Stimulated activated CD4-positive, alpha-beta T cell treated with anti-CD3 and anti-CD28 coated beads, Interleukin-2, amount 100 ng/mL, for 4 hours (primary cell): ENCODE results near the gene WDR45B.
"Not testable (repeated sequence)": the region's sequence is repeated elsewhere in the genome, so short reads cannot be mapped to it uniquely, and the experiment has no call there.

ENCODE experiments used
- DNase-seq: peaks from one replicate; pipeline ENCODE4 v3.0.0-alpha.2; 2020; ENCODE audit warnings: low read depth

WDR45B gene

DNA sequence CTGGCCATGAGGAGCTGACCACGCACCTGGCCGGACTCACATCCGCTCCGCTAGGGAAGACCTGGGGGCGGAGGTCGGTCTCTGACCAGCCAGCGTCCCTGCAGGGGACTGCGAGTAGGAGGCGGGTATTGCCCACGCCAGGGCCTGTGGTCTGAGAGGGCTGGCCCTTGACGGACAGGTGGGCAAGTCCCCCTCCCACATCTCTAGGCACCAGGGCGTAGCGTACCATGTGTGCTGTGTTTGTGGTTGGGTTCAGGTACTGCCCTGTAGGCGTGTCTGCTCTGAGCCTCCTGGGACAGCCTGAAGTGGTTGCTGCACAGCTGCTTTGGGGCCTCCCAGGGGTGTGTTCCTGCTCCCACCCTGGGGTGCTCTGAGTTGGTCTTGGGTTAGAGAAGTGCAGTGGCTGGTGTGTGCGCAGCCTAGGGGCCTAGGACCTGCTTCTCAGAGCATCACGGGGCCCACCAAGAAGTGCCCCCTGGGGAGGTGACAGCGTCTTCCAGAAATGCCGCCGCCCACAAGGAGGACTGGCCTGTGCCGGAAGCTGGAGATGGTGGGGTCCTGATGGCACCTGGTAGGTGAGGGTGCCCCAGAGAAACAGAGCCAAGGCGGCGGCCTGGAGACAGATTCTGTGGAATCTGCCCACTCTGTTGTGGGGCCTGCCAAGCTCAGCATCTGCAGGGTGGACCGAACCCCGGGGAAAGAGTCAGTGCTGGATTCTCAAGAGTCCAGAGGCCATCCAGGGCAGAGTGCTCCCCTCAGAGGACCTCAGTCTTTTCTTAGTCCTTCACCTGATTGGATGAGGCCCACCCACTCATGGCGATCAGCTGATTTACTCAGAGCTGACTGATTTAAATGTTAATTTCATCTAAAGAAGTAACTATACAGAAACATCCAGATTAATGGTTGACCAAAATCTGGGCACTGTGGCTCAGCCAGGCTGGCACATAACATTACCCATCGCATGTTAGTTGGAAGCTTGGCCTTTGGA lies 48.3 kb downstream of the WDR45B start:
- no peak for DNase-seq

DNA sequence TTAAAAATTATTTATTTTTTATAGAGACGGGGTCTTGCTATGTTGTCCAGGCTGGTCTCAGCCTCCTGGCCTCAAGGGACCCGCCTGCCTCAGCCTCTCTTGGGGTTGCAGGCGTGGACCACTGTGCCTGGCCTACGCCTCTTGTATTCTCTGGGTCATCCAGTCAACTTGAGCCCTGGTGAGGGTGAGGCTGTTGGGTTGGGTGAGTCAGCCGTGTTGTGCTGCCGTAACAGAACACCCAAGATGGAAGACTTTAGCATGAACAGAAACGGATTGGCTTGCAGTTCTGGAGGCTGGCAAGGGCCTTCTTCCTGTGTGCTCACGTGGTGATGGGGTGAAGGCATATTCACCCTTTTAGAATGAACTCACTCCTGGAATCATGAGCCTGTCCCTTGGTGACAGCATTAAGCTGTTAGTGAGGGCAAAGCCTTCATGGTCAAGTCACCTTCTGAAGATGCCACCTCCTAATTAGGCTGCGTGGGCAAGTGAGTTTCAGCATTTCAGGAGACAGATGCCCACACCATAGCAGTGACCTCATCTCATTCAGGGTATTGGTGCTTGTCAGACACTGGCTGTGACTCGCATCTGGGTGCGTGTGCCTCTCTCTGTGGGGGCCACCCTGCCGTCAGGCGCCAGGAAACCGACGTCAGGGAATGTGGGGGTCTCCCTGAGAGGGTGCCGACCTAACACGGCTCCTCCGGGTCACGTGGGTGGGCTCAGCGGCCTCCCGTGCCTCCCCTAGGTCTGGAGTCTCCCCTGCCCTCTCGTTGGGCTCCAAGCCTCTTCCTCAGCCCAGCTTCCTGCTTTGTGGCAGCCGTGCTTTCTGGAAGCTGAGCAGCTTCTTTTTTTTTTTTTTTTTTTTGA lies 49.8 kb downstream of the WDR45B start:
- DNase-seq, result no peak

DNA sequence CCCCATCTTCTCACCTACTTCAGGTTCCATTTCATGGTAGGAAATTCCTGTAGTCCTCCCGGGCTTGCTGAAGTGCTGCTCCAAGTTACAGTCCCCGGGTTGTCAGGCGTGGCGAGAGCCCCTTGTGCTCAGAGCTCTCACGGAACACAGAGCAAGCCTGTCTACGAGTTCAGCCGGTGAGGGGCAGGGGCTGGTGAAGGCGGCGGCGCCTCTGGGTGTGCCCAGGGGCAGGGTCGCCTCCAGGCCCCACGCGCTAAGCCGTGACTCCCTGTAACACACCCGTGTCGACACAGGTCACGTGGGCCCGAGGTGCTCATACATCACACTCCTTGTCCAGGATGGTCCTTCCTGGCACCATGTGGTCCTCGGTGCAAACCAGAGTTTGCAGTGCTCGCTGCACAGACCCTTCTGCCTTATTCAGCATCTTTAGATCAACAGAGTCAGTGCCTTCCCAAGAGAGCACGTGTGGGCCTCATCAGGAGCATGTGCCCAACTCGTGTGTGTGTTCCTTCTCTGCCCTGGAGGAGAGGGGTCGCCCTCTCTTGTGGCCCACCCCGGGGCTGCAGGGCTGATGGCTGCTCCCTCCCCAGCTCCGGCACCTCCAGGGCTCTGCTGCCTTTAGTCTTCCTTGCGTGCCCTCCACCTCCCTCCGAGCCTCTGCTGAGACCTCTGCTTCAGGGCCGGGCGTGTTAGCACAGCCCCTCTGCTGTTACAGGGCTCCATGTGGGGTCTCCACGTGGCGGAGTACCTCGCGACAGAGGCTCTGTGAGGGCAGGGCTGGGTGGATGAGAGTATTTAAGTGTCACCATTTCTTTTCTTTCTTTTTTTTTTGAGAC lies 51.2 kb downstream of the WDR45B start:
- no peak for DNase-seq

DNA sequence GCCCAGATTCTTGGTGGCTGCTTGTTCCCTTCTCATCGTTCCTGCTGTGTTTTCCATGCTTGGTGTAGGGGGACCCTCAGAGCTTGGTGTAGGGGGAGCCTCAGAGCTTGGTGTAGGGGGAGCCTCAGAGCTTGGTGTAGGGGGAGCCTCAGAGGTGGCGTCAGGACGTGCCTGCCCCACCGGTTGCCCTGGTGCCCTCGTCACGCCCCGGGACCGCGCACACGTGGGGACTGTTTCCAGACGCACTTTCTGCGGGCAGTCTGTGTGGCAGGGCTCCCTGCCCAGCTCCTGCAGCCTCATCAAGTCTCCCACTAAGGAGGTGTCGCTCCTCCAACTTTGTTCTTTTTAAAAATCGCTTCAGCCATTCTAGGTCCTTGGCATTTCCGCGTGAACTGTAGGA lies 51.9 kb downstream of the WDR45B start:
- DNase-seq, result no peak

DNA sequence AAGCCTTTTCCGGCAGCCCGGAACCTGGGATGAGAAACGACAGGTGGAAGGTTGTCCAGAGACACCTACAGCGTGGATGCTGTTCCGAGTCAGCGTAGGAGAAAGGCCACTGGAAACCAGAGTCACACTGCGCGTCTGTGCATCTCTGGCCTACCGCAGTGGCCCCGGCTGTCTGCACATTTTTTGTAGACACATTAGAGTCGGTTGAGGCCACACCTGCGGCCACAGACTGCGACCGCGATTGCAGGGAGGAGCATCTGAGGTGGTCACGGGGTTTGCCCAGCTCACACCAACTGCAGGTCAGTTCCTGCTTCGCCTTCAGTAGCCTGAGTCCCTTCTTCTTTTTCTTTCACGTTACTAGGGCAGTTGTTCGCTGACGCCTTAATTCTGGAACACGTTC lies 52.4 kb downstream of the WDR45B start:
- DNase-seq, result no peak

DNA sequence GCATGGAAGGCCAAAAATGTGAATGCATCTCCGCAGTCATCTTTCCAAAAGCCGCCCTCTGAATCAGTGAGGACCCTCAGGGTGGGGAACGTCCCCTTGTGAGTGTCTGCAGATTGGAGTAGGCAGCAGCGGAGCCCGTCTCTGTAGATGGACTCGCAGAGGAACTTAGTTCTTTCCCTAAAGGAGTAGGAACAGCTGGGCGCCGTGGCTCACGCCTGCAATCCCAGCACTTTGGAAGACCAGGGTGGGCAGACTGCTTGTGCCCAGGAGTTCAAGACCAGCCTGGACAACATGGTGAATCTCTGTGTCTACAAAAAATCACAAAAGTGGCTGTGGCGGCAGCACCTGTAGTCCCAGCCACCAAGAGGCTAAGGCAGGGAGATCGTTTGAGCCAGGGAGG lies 53.7 kb downstream of the WDR45B start:
- DNase-seq, result no peak

DNA sequence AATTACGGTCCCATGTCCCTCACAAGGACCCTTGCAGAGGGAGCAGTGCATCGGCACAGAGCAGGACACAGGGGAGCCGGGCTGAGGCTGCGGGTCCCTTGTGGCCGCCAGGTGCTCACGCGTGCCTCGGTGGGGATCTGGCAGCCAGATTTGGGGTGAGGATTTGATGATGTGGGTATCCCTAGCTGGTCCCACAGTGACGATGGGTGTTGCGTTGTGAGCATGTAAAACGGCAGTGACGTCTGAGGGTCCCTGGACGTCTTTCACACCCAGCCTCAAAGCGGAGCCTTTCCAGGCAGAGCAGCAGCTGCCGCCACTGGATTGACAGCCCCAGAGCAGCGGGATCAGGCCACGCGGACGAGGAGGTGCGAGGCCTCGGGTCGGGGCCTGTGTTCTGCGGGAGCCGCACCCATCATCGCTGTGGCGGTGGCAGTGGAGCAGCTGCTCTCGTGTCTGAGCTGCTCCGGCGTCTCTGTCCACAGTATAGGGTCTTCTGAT lies 54.6 kb downstream of the WDR45B start:
- no peak for DNase-seq

DNA sequence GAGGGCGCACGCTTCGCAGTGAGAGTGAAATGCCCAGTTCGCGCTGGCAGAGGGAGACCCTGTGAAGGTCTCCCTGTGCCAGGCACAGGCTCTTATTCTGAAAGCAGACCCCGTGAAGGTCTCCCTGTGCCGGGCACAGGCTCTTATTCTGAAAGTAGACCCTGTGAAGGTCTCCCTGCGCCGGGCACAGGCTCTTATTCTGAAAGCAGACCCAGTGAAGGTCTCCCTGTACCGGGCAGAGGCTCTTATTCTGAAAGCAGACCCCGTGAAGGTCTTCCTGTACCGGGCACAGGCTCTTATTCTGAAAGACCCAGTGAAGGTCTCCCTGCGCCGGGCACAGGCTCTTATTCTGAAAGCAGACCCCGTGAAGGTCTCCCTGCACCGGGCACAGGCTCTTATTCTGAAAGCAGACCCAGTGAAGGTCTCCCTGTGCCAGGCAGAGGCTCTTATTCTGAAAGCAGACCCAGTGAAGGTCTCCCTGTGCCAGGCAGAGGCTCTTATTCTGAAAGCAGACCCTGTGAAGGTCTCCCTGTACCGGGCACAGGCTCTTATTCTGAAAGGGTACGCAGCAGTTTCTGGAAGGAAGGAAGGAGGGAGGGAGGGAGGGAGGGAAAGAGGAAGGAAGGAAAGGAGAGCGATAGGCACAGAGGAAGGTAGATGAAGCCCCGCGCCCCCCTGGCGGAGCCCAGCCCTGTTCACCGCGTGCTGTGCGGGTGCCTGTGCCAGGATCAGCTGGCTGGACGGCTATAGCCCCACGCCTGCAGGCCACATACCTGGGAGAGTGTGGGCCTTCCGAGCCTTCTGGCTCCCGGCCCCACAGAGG lies 55.3 kb downstream of the WDR45B start:
- peak; percentile 26 for DNase-seq

DNA sequence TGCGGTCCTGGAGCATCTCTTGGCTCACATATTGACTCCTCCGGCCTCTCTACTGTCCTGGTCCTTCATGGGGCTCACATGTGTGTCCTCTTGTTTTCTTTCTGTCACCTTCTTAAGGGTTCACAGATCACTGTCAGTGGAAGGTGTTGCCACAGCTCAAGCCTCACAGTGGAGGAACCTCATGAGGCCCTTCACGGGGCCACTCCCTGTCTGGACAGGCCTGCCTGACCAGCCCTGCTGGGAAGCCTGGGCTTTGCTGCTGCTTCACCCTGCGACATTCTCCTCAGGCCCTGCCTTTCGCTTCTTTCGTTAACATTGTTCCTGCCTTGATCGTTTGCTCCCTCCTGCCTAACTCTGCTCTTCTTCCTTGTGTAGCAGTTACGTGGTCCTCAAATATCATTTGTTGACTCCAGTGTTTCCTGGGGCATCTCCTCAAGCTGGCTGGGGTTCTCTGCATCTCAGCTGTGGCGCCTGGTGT lies 55.9 kb downstream of the WDR45B start:
- no peak for DNase-seq

DNA sequence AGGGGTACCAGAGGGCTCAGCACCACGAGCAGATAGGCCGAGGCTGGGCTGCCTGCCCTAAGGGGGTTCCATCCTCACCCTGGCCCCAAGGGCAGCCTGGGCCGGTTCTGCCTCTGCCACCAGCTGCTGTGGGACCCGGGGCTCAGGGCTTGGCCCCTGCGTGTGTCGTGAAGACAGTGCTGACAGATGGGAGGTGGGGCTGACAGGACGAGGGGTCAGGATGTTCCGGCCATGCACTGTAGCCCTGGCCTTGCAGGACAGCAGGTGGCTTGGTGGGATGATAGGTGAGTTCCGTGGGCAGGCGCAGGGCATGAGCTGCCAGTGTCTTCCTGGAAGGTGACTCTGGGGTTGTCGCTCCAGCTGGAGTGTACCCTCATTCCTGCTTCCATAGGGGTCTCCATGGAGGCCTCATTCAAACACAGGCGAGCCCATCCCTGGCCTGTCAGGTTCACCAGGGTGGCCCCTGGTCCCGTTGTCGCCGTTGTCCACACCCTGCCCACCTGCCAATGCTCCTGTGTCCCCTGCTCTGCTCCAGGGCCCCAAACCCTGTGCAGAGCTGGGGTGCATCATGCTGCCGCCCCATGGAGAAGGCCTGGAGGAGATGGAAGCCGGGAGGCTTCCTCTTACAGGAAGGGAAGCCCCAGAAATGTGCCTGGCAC lies 57.2 kb downstream of the WDR45B start:
- DNase-seq, result no peak

DNA sequence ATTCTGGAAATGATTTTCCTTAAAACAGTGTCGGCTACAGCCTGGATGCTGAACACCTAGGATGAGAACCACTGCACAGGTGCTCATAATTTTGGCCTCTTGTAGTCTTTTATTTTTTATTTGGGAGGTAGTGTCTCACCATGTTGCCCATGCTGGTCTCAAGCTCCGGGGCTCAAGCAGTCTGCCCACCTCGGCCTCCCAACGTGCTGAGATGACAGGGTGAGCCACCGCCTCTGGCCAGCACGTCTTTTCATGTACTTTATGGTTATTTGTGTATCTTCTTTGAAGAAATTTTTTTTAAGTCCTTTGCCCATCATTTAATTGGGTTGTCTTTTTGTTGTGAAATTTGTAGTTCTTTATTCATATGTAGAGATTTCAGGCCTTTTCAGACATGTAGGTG lies 58.0 kb downstream of the WDR45B start:
- no peak for DNase-seq

DNA sequence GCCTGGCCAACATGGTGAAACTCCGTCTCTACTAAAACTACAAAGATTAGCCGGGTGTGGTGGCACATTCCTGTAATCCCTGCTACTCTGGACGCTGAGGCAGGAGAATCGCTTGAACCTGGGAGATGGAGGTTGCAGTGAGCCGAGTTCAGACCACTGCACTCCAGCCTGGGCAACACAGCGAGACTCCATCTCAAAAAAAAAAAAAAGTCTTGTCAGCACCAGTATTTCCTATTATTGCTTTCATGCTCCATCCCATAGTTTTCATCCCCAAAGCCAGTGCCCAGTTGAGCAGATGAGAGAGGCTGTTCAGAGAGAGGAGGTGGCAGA lies 58.4 kb downstream of the WDR45B start:
- DNase-seq, result no peak

DNA sequence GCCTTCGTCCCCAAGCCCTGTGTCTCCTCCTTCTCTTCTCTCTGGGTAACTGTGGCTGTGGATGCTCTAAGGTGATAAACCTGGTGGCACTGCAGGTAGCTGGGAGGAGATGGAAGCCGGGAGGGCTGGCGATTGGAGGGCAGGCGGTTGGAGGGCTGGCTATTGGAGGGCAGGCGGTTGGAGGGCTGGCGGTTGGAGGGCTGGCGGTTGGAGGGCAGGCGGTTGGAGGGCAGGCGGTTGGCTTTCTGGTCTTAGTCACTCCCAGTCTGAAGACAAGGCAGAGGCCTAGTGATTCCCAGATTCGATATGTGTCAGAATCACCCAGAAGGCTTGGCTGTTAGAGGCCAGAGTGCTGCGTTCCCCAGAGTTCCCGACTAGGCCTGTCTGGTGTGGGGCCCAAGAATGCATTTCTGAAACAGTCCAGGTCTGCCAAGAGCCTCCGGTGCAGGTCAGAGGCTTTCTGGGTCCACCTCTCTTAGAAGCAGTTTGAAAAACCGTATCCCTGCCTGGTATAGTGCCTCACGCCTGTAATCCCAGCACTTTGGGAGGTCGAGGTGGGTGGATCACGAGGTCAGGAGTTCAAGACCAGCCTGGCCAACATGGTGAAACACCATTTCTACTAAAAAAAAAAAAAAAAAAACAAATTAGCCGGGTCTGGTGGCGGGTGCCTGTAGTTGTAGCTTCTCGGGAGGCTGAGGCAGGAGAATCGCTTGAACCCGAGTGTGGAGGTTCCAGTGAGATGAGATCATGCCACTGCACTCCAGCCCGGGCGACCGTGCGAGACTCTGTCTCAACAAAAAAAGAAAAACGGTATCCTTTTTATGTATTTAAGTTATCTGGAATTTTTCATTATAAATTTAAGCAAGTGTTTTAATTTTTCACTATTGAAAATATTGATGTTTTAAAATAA lies 59.7 kb downstream of the WDR45B start:
- DNase-seq, result no peak

DNA sequence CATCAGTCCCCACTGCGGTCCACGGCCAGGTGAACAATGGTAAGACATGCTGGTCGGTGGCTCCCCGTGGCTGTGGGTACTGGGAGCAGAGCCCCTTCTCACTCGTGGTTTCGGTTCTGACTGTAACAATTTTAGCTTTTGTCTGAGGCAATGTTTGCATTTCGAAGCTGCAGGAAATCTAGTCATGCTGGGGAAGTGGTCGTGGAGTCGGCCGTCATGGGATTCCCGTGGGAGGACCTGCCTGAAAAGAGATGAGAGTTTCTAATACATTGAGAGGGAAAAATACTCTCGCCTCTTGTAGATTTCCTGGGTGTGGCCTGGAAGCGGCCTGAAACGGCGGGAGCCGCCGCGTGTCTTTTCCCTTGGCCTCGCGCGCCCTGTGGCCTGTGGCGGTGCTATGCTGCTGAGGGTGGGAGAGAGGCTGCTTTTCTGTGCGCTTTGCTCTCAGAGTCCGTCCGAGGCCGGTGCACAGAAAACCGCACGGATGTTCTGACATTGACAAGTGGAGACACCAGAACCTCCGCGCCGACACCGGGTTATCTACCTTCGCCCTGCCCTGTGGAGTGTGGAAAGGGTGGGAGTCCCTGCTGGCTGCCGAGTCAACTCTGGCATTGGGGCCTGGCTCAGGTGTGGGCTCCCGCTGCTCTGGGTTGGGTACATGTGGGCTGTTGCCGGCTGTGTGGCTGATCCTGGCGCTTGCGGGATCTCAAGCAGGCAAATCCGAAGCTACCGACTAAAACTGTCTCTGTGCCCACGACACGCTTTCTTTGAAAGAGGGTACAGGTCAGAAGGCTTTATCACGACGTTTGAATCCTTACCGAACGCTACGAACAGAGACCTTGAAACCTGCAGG lies 60.8 kb downstream of the WDR45B start:
- no peak for DNase-seq

DNA sequence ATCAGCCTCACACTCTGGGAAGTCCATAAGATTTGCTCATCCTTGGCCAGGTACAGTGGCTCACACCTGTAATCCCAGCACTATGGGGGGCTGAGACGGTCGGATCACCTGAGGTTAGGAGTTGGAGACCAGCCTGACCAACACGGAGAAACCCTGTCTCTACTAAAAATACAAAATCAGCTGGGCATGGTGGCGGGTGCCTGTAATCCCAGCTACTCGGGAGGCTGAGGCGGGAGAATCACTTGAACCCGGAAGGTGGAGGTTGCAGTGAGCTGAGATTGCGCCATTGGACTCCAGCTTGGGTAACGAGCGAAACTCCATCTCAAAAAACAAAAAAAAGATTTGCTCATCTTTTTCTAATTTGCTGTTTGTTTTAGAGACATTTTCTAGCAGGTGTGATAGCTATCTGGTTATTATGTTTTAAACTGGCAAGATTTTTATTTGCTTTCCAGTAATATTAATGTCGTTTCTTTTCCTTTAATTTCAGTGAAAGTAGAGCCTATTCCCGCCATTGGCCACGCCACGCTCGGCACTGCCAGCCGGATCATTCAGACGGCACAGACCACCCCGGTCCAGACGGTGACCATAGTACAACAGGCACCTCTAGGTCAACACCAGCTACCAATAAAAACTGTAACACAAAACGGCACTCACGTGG lies 61.5 kb downstream of the WDR45B start:
- no peak for DNase-seq

DNA sequence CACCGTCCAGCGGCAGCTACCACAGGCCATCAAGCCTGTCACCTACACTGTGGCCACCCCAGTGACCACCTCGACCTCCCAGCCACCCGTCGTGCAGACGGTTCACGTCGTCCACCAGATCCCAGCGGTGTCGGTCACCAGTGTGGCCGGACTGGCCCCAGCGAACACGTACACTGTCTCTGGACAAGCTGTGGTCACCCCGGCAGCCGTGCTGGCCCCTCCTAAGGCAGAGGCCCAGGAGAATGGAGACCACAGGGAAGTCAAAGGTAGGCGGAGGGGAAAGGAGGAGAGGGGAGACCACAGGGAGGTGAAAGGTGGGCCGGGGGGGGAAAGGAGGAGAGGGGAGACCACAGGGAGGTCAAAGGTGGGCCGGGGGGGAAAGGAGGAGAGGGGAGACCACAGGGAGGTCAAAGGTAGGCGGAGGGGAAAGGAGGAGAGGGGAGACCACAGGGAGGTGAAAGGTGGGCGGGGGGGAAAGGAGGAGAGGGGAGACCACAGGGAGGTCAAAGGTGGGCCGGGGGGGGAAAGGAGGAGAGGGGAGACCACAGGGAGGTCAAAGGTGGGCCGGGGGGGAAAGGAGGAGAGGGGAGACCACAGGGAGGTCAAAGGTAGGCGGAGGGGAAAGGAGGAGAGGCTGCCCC lies 62.2 kb downstream of the WDR45B start:
- not testable (repeated sequence) for DNase-seq

DNA sequence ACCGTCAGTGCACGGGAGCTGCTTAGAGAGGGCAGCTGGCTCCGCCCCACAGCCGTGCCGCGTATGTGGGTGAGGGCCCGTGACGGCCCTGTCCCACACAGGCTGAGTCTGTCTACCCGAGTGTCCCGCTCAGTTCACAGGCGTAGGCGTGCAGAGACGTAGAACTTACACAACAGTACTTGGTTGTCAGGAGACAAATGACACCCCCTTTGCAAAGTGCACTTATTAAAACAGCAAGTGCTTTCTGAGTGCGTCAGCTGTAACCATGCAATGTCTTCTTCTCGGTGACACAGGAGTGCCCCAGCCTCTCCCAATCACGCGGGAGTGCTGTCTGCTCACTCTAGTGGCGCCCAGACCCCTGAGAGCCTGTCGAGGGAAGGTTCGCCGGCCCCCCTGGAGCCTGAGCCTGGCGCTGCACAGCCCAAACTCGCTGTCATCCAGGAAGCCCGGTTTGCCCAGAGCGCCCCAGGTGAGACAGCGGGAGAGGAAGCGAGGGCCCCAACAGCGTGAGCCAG lies 64.5 kb downstream of the WDR45B start:
- DNase-seq, result no peak
